ENCODE results near the gene ZNF83. TPM values are rescaled to one million over a fixed set of nuclear protein-coding genes. Genes with fewer than 3 reads are reported as not detected.
"Not testable (repeated sequence)": the region's sequence is repeated elsewhere in the genome, so short reads cannot be mapped to it uniquely, and the experiment has no call there.

ZNF83 gene
- total RNA-seq, 2 experiments from 2014 or later = 57.8 to 60.5 TPM

DNA sequence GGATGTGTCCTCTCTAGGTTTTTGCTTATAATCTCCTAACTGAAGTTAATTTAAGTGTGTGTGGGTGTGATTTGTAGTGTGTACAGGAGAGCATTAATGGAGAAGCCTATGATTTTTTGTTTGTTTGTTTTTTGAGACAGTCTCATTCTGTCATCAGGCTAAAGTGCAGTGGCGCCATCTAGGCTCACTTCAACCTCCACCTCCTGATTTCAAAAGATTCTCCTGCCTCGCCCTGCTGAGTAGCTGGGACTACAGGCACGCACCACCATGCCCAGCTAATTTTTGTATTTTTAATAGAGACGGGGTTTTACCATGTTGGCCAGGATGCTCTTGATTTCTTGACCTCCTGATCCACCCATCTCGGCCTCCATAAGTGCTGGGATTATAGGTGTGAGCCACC is 47.4 kb downstream of the ZNF83 start:
- H3K36me3 Mint-ChIP-seq (ENCODE audit: low read depth) = peaks cover 81% of the 10 kb centered on the region
- POLR2A ChIA-PET = no interaction called here
- peaks cover 41% of the 10 kb centered on the region for H3K9me3 Mint-ChIP-seq
- no peak for DNase-seq
- CTCF ChIA-PET = no interaction called here
- H3K4me3 Mint-ChIP-seq = no peak overlapping the region
- H3K27ac Mint-ChIP-seq = no peak overlapping the region
- no peaks in the 10 kb centered on the region for H3K4me1 Mint-ChIP-seq
- no peaks in the 10 kb centered on the region for H3K27me3 Mint-ChIP-seq

DNA sequence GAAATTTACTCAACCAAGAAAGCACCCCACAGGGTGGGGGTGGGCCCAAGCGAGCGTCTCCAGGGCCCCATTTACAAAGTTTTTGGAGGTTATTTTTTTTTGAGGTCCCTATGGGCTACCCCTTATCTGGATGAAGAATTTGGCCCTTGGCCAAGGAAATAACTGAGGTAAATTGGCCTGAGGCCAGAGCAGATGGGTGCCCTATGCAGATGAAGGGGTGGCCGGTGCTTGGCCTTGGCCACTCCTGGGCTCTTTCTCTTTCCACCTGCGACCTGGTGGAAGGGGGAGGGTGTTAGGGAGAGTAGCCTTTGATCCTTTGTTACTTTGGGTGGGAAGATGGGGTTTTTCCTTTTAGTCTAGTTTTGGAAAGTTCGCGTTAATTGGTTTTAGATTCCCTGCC is 52.6 kb downstream of the ZNF83 start:
- Mint-ChIP-seq H3K4me3 (no peak overlapping the region), H3K36me3 (ENCODE audit: low read depth) (peaks cover 89% of the 10 kb centered on the region), H3K9me3 (peaks cover 48% of the 10 kb centered on the region), H3K27ac (no peak overlapping the region), H3K4me1 (no peaks in the 10 kb centered on the region), H3K27me3 (no peaks in the 10 kb centered on the region)
- ChIA-PET POLR2A (no interaction called here), CTCF (no interaction called here)
- DNase-seq = no peak

DNA sequence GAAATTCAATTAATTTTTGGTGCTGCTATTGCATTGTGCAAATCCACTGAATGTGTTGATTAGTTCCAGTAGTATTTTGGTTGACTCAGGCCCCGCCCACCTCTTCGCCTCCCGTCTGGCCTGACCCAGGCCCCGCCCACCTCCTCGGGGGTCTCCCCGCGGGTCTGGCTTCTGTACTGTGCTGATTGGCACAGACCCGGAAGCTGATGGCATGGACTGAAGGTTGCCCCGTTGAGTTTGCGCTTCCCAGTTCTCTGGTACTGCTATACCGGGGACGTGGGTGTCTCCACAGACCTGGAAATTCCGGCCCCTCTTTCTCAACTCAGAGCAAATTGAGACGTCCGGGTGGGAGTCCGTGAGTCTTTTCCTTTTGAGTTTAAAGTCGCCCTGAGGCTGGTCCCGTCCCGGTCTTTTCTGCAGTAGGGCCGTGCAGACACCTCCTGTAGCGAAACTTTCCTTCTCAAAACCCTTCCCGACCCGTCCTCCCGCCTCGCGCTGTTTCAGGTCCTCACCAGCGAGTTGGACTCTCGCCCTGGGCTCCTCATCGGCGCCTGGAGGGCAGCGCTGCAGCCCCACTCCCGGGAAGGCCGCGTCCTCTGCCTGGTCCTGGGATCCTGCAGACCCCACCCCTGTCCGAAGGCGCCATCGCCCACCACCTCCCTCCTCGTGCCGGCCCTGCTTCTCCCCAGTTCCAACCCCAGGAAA is 53.3 kb downstream of the ZNF83 start:
- H3K27ac Mint-ChIP-seq = no peak overlapping the region
- no peaks in the 10 kb centered on the region for H3K27me3 Mint-ChIP-seq
- CTCF ChIA-PET = no interaction called here
- H3K36me3 Mint-ChIP-seq (ENCODE audit: low read depth) = peaks cover 86% of the 10 kb centered on the region
- POLR2A ChIA-PET = no interaction called here
- DNase-seq = no peak
- H3K4me3 Mint-ChIP-seq = no peak overlapping the region
- peaks cover 44% of the 10 kb centered on the region for H3K9me3 Mint-ChIP-seq
- no peaks in the 10 kb centered on the region for H3K4me1 Mint-ChIP-seq

DNA sequence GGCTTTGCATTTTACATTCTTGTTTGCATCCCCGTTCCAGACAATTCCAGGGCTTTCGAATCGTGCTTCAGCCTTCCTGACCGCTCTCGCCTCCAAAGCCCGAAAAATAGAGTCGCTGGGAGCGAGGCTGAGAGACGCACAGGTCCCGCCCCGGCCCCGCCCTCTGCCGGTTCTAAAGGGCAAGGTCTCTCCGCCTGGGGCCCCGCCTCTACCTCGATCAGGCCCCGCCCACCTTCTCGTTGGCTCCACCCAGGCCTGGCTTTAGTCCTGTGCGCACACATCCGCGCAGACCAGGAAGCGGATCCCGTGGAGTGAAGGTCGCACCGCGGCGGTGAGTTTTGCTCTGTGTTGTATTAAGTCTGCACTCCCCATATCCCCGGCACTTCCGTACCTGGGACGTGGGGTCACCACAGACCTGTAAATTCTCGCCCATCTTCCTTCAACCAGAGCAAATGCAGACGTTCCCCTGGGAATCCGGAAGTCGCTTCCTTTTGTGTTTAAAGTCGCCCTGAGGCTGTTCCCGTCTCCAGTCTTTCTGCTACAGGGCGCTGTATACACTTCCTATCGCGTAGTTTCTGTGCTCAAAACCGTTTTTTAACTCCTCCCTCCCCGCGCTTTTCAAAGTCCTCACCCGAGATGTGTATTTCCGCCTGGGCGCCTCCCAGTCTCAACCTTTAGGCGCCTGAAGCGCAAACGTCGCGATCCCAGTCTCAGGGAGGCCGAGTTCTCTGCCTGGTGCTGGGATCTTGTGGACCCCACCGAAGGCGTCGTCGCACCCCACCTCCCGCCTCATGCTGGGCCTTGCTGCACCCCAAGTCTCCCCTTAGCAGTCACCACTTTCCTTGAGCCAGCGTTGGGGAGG is 67.9 kb downstream of the ZNF83 start, which contains the start of gene ZNF701:
Gene ZNF701 (plus strand): TSS at position 288 of the 862 bp plus-strand sequence. CDS start 3,861 bp downstream, outside the sequence.
- H3K4me3 Mint-ChIP-seq = peak within 1 kb of the TSS; percentile 85
- H3K27me3 Mint-ChIP-seq = no peaks in the 10 kb centered on the region
- ChIA-PET CTCF (no interaction called here), POLR2A (interaction anchor here (0.6 kb wide), 1 partner anchor 201 kb away, joined by 4 read pairs; the partner anchor contains the start of gene ZNF880)
- peaks cover 52% of the 10 kb centered on the region for H3K9me3 Mint-ChIP-seq
- peak within 1 kb of the TSS; percentile 94 for H3K27ac Mint-ChIP-seq
- peak; percentile 94 for DNase-seq
- H3K36me3 Mint-ChIP-seq (ENCODE audit: low read depth) = peaks cover 78% of the 10 kb centered on the region
- H3K4me1 Mint-ChIP-seq = peaks cover 32% of the 10 kb centered on the region

DNA sequence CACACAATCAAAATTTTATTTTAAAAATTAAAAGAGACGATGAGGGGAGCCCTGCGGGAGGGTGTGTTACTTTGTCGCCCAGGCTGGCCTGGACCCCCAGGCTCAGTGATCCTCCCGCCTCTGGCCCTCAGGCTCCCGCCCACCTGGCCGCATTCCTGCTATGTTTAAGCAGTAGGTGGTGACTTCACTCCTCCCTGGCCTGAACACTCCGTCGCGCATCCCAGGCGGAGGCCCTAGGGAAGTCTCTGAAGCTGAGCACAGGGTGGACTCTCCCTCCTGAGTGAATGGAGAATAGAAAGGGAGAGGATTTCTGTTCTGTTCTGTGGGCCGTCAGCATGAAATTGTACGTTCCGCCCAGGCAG is 68.5 kb downstream of the ZNF83 start:
- Mint-ChIP-seq H3K4me1 (peaks cover 32% of the 10 kb centered on the region), H3K9me3 (peaks cover 54% of the 10 kb centered on the region), H3K4me3 (peak overlapping the region; percentile 85), H3K36me3 (ENCODE audit: low read depth) (peaks cover 74% of the 10 kb centered on the region), H3K27ac (peak overlapping the region; percentile 94)
- DNase-seq, H3K27me3 Mint-ChIP-seq, POLR2A ChIA-PET, CTCF ChIA-PET: not testable (repeated sequence)

DNA sequence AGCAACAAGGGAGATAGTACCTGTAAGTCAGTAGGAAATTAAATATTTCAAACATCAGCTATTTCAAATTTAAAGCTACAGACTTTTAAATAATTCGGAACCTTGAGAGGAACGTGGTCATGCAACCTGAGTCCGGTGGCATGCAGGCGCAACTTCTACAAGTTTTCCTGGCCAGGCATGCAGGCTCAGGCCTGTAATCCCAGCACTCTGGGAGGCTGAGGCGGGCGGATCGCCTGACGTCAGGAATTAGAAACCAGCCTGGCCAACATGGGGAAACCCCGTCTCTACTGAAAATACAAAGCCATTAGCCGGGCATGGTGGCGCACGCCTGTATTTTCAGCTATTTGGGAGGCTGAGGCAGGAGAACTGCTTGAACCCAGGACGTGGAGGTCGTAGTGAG is 70.2 kb downstream of the ZNF83 start:
- peaks cover 31% of the 10 kb centered on the region for H3K4me1 Mint-ChIP-seq
- CTCF ChIA-PET = no interaction called here
- H3K27me3 Mint-ChIP-seq = no peaks in the 10 kb centered on the region
- POLR2A ChIA-PET = no interaction called here
- H3K36me3 Mint-ChIP-seq (ENCODE audit: low read depth) = peaks cover 71% of the 10 kb centered on the region
- DNase-seq = no peak
- H3K27ac Mint-ChIP-seq = no peak overlapping the region
- H3K9me3 Mint-ChIP-seq = peaks cover 57% of the 10 kb centered on the region
- H3K4me3 Mint-ChIP-seq = no peak overlapping the region

DNA sequence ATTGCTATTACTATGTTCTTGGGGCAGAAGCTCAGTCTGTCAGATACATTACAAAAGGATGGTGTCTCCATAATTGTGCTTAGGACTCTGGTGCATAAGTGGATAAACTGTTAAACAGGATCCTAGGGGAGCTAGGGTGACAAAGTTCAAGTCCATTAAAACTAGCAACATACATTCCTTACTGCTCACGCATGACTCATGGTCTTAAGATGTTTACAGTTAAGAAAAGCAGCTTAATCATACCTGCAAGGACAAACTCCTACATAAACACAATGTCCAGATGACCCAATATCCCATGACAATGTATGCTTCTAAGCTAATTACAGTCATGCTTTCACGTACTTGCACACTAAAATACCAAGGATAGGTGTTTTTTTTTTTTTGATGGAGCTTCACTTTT is 71.6 kb downstream of the ZNF83 start:
- POLR2A ChIA-PET = no interaction called here
- CTCF ChIA-PET = interaction anchor here (0.9 kb wide), 1 partner anchor 9 kb away, joined by 3 read pairs; no protein-coding TSS in a partner anchor
- Mint-ChIP-seq H3K4me3 (no peak overlapping the region), H3K4me1 (peaks cover 21% of the 10 kb centered on the region), H3K36me3 (ENCODE audit: low read depth) (peaks cover 71% of the 10 kb centered on the region), H3K27ac (no peak overlapping the region), H3K9me3 (peaks cover 51% of the 10 kb centered on the region), H3K27me3 (no peaks in the 10 kb centered on the region)
- DNase-seq = no peak

DNA sequence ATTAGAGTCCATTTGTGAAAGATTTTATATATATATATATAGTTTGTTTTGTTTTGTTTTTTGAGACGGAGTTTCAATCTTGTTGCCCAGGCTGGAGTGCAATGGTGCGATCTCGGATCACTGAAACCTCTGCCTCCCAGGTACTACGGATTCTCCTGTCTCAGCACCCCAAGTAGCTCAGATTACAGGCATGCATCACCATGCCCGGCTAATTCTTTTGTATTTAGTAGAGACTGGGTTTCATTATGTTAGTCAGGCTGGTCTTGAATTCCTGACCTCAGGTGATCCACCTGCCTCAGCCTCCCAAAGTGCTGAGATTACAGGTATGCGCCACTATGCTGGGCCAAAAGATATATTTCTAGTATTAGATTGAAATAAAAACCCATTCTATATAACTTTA is 72.0 kb downstream of the ZNF83 start:
- Mint-ChIP-seq H3K27me3 (no peaks in the 10 kb centered on the region), H3K36me3 (ENCODE audit: low read depth) (peaks cover 72% of the 10 kb centered on the region), H3K27ac (no peak overlapping the region), H3K9me3 (peaks cover 51% of the 10 kb centered on the region), H3K4me1 (peaks cover 18% of the 10 kb centered on the region), H3K4me3 (no peak overlapping the region)
- DNase-seq = no peak
- CTCF ChIA-PET = interaction anchor here (0.6 to 0.9 kb wide), 2 partner anchors 9 to 99 kb away, joined by 3 read pairs; no protein-coding TSS in a partner anchor
- POLR2A ChIA-PET = no interaction called here

Other genes starting within 250 kb of the ZNF83 start
- 10 to 100 TPM; 19.4 to 19.5 TPM for gene ZNF528, start 240.5 kb downstream of the ZNF83 start, total RNA-seq
- not detected for gene ZNF534, start 209.2 kb downstream of the ZNF83 start, total RNA-seq
- gene ZNF578, start 184.8 kb downstream of the ZNF83 start, total RNA-seq = 1 to 10 TPM; 1.9 to 3.0 TPM
- 10 to 100 TPM; 36.3 to 40.5 TPM for gene ZNF808, start 110.7 kb downstream of the ZNF83 start, total RNA-seq
- 10 to 100 TPM; 30.5 to 33.4 TPM for gene ZNF701, start 68.1 kb downstream of the ZNF83 start, total RNA-seq
- 10 to 100 TPM; 30.2 to 34.9 TPM for gene ZNF611, start 96.7 kb upstream of the ZNF83 start, total RNA-seq
- gene ZNF600, start 148.4 kb upstream of the ZNF83 start, total RNA-seq = 10 to 100 TPM; 17.5 to 20.8 TPM
- 10 to 100 TPM; 23.8 to 24.9 TPM for gene ZNF28, start 183.3 kb upstream of the ZNF83 start, total RNA-seq
- 10 to 100 TPM; 15.9 to 16.3 TPM for gene ZNF468, start 219.3 kb upstream of the ZNF83 start, total RNA-seq